Chondrocyte (in vitro differentiated cells): ENCODE data around the gene FOXO3. TPM values are rescaled to one million over a fixed set of nuclear protein-coding genes. Genes with fewer than 3 reads are reported as not detected.
"Not testable (repeated sequence)": the region's sequence is repeated elsewhere in the genome, so short reads cannot be mapped to it uniquely, and the experiment has no call there.

Experiments
- DNase-seq: peaks from one replicate; pipeline ENCODE4 v3.0.0; 2021; ENCODE audit warnings: mixed read lengths, low spot score
- H3K27ac Mint-ChIP-seq: one replicate; pipeline ENCODE4 v1.8.0; 2021; ENCODE audit warnings: mild to moderate bottlenecking, moderate library complexity, mixed read lengths; ENCODE audit not compliant: unreplicated experiment
- H3K27me3 Mint-ChIP-seq: 2 replicates; pipeline ENCODE4 v1.8.0; 2021; ENCODE audit warnings: low read depth, mixed read lengths
- H3K36me3 Mint-ChIP-seq: 2 replicates; pipeline ENCODE4 v1.8.0; 2021; ENCODE audit warnings: low read depth, mixed read lengths
- H3K4me1 Mint-ChIP-seq: 2 replicates; pipeline ENCODE4 v1.8.0; 2021; ENCODE audit warnings: low read depth, mild to moderate bottlenecking, mixed read lengths
- H3K4me3 Mint-ChIP-seq: one replicate; pipeline ENCODE4 v1.8.0; 2021; ENCODE audit warnings: mild to moderate bottlenecking, moderate library complexity, mixed read lengths; ENCODE audit not compliant: unreplicated experiment
- H3K9me3 Mint-ChIP-seq: 2 replicates; pipeline ENCODE4 v1.8.0; 2021; ENCODE audit warnings: low read depth, mixed read lengths
- CTCF ChIP-seq: fragments of 200-600 bp; sonication (generic); IDR thresholded peaks from 2 replicates; pipeline ENCODE4 v1.5.0; 2021; ENCODE audit warnings: antibody characterized with exemption, mild to moderate bottlenecking, moderate library complexity
- total RNA-seq: library from RNA; stranded (reverse); gene quantifications from 3 replicates; pipeline ENCODE4 v1.2.1, GENCODE V29; 2021

Gene FOXO3
- total RNA-seq, 1 donor from 2014 or later: 45.0 TPM

- Mint-ChIP-seq H3K4me1 (peaks cover 12% of the 10 kb centered on the region), H3K9me3 (no peaks in the 10 kb centered on the region), H3K4me3 (no peak overlapping the region), H3K27me3 (no peaks in the 10 kb centered on the region), H3K27ac (peak overlapping the region; percentile 85), H3K36me3 (peaks cover 4% of the 10 kb centered on the region)
- DNase-seq: no peak
- no peak for TF ChIP-seq CTCF
These were observed 36.0 kb upstream of the FOXO3 start for GRCh38 chr6:108524528-108525248.

GRCh38 chr6:108526739-108527174, 34.0 kb upstream of the FOXO3 start:
- Mint-ChIP-seq H3K36me3 (peaks cover 2% of the 10 kb centered on the region), H3K27ac (no peak overlapping the region), H3K4me1 (peaks cover 12% of the 10 kb centered on the region), H3K4me3 (no peak overlapping the region), H3K27me3 (no peaks in the 10 kb centered on the region), H3K9me3 (no peaks in the 10 kb centered on the region)
- no peak for DNase-seq
- peak; percentile 92 for TF ChIP-seq CTCF

GRCh38 chr6:108528878-108529277, 31.8 kb upstream of the FOXO3 start:
- peaks cover 16% of the 10 kb centered on the region for H3K4me1 Mint-ChIP-seq
- no peak for DNase-seq
- no peak overlapping the region for H3K27ac Mint-ChIP-seq
- H3K4me3 Mint-ChIP-seq: no peak overlapping the region
- TF ChIP-seq CTCF: no peak
- no peaks in the 10 kb centered on the region for H3K9me3 Mint-ChIP-seq
- no peaks in the 10 kb centered on the region for H3K36me3 Mint-ChIP-seq
- no peaks in the 10 kb centered on the region for H3K27me3 Mint-ChIP-seq

- Mint-ChIP-seq H3K4me1 (peaks cover 4% of the 10 kb centered on the region), H3K27ac (no peak overlapping the region), H3K36me3 (no peaks in the 10 kb centered on the region), H3K27me3 (no peaks in the 10 kb centered on the region), H3K4me3 (no peak overlapping the region), H3K9me3 (no peaks in the 10 kb centered on the region)
- DNase-seq: no peak
- TF ChIP-seq CTCF: no peak
These were observed 29.4 kb upstream of the FOXO3 start for GRCh38 chr6:108531332-108531731.

GRCh38 chr6:108535114-108535742, 25.5 kb upstream of the FOXO3 start:
- Mint-ChIP-seq H3K27ac (no peak overlapping the region), H3K27me3 (no peaks in the 10 kb centered on the region), H3K4me1 (peaks cover 4% of the 10 kb centered on the region), H3K9me3 (peaks cover 5% of the 10 kb centered on the region), H3K36me3 (peaks cover 1% of the 10 kb centered on the region), H3K4me3 (no peak overlapping the region)
- DNase-seq: no peak
- TF ChIP-seq CTCF: no peak

- not testable (repeated sequence) for H3K27ac Mint-ChIP-seq, H3K9me3 Mint-ChIP-seq, H3K27me3 Mint-ChIP-seq, H3K4me3 Mint-ChIP-seq, DNase-seq, H3K36me3 Mint-ChIP-seq, H3K4me1 Mint-ChIP-seq
These were observed 24.7 kb upstream of the FOXO3 start for GRCh38 chr6:108535920-108536535.
